VCaP (cell line): Measurements from ENCODE around the gene PROX1.

Experiments used
- H3K27ac ChIP-seq: fragments of 450-650 bp; 2 replicates; pipeline ENCODE4 v1.5.1; 2017
- TF ChIP-seq, protein P1 (sequence below): fragments of 450-650 bp; conservative IDR thresholded peaks from 2 replicates; pipeline ENCODE4 v1.5.1; 2017; ENCODE audit warnings: mild to moderate bottlenecking, moderate library complexity

The PROX1 gene

DNA sequence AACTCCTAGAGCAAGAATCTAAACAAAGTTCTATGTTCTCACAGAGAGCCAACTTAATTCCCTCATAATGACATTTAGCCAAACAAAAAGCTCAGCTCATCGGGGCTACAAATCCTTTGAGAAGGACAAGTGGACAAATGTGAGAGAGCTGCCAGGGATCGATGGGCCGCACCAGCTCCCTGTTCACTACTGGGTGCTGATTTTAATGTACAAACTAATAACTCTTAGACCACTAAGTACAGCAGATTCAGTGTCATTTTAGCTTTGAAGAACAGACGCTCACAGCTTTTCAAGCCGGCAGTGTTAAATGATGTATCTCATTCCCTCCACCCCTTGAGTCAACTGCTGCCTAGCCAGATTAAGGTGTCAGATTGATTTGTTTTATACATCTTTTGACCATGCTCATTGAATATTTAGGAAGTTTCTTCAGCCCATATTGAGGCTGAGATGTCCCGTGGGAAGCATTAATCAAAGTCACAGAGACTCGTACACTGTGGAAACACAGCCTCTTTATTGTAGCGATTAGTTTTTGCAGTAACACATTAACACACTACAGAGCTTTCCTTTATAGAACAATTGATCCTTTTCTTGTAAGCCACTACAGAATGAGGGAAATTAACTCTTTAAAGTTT, 21.1 kb downstream of the PROX1 start:
- H3K27ac ChIP-seq: no peak overlapping the region
- TF ChIP-seq, protein P1, sequence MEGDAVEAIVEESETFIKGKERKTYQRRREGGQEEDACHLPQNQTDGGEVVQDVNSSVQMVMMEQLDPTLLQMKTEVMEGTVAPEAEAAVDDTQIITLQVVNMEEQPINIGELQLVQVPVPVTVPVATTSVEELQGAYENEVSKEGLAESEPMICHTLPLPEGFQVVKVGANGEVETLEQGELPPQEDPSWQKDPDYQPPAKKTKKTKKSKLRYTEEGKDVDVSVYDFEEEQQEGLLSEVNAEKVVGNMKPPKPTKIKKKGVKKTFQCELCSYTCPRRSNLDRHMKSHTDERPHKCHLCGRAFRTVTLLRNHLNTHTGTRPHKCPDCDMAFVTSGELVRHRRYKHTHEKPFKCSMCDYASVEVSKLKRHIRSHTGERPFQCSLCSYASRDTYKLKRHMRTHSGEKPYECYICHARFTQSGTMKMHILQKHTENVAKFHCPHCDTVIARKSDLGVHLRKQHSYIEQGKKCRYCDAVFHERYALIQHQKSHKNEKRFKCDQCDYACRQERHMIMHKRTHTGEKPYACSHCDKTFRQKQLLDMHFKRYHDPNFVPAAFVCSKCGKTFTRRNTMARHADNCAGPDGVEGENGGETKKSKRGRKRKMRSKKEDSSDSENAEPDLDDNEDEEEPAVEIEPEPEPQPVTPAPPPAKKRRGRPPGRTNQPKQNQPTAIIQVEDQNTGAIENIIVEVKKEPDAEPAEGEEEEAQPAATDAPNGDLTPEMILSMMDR: no peak

- TF ChIP-seq, protein P1: no peak
- no peak overlapping the region for H3K27ac ChIP-seq
Measured at GRCh38 chr1:214009423-214010196, 21.8 kb downstream of the PROX1 start.

- TF ChIP-seq, protein P1: no peak
- no peak overlapping the region for H3K27ac ChIP-seq
Measured at GRCh38 chr1:214010197-214010573, 22.4 kb downstream of the PROX1 start.

DNA sequence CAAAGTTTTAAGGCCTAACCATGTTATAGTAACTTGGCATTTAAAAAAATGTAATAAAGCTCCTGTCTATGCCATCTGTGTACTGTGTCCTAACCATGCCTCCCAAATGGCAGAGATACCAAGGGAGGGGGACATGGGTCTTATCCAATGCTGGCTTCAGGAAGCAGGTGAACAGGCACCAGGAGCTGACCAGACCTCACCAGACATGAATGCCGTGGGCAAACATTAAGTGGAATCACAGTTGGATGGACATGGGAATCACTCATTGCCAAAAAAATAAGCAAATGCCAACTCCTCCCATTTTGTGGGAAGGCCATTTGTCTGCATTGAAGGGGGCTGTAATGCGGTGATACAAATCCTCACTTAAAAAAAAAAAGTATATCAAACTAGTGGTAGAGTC, 22.9 kb downstream of the PROX1 start:
- H3K27ac ChIP-seq: no peak overlapping the region
- TF ChIP-seq, protein P1: no peak

- TF ChIP-seq, protein P1: no peak
- no peak overlapping the region for H3K27ac ChIP-seq
Measured at GRCh38 chr1:214012418-214012817, 24.6 kb downstream of the PROX1 start.

DNA sequence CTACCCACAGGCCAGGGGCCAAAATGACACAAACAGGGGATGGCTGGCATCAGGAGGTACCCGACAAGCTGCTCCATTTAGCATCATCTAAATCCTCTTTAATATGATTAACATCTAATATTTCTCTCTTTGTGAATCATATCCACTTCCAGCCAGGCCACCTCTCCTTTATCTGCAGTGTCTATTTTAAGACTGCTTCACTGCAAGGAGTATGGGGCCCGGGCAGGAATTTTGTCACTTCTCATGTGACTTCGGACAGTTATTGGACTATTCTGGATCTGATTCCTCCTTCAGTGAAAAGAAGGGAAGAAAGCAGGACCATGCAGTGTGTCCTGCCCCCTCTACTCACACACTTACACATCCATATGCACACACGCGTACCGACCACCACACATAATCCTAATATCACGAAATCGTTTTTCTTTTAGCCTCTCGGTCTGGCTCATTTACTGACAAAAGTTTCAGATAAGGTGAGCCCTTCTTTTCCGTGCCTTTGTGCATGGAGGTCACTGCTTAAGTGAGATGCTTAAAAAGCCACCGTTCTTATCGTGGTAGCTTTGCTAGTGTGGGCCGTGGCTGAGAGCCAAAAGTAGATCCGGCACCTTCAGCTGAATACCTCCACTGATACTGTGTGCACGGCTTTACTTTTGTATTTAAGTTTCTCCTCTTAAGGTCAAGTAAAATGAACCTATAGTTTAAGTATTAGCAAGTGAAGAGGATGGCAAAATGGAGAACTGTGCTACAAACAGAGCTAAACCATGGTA, 26.0 kb downstream of the PROX1 start:
- TF ChIP-seq, protein P1: no peak

DNA sequence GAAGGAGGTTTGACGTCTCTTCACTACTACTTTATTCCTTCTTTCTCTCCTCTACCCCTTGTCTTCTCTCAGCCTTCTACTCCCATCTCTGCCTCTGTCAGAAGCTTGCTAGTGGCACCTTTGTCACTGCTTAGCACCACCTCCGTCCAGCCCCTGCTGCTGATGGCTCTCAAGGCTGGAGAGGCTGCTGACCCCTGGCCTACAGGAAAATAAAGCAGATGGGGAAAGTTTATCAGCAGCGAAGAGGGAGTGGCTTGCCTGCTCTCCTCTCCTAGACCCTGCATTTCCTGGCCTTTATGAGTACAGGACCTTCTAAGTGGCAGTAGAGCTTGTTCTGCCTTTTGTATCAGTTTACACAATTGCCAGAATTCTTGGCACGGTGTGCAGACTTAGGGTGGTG, 27.0 kb downstream of the PROX1 start:
- TF ChIP-seq, protein P1: no peak
- H3K27ac ChIP-seq: no peak overlapping the region

More for the DNA sequence above, 26.0 kb downstream of the PROX1 start:
- H3K27ac ChIP-seq: no peak overlapping the region
